Myocyte (in vitro differentiated cells): ENCODE results near the gene ZFP82. TPM values are rescaled to one million over a fixed set of nuclear protein-coding genes. Genes with fewer than 3 reads are reported as not detected.

Experiments used
- DNase-seq: peaks from one replicate; pipeline ENCODE4 v3.0.0-alpha.2; 2012; ENCODE audit warnings: low read depth
- total RNA-seq: library from RNA; depleted of rRNA; stranded (reverse); fragments of >200 nt; gene quantifications from 2 replicates; pipeline ENCODE4 v1.2.3, GENCODE V29; 2014

The ZFP82 gene
- total RNA-seq, 1 donor from 2014 or later: 3.1 TPM

DNA sequence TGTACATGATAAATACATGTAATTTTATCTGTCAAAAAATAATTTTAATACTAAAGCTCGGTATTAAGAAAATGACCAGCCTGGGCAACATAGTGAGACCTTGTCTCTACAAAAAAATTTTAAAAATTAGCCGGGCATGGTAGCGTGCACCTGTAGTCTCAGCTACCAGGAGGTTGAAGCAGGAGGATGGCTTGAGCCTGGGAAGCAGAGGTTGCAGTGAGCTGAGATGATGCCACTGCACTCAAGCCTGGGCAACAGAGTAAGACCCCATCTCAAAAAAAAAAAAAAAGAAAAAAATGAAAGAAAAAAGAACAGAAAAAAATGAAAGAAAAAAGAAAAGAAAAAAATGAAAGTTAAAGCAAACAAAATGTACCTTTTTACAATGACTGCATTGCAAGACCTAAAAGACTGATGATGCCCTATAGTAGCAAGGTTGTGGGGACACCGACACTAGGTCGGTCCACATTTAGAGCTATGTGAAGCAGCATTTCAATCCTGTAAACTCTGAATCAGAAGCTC, 44.7 kb downstream of the ZFP82 start:
- no peak for DNase-seq

DNA sequence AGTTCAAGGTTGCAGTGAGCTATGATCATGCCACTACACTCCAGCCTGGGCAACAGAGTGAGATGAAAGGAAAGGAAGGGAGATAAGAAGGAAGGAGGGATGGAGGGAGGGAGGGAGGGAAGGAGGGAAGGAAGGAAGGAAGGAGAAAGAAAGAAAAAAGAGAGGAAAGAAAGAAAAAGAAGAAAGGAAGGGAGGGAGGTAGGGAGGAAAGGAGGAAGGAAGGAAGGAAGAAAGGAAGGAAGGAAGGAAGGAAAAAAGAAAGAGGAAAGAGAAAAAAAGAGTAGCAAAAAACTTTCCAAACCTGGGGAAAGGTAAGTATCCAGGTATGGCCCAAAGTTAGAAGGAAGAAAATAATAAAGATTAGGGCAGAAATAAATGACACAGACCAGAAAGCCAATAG, 46.6 kb downstream of the ZFP82 start:
- no peak for DNase-seq

DNA sequence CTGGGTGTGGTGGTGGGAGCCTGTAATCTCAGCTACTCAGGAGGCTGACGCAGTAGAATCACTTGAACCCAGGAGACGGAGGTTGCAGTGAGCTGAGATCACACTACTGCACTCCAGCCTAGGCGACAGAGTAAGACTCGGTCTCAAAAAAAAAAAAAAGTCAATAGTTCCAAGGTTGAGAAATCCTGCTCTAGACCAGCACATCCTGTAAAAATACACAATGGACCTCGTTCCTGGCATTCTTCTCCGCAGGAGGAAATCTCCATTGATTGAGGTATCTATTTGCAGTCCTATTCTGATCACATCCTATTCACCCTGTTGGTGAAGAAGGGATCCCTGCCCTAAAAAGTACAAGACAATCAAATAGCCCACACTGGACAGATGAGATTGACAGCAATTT, 54.6 kb downstream of the ZFP82 start:
- DNase-seq: no peak

Other genes starting within 250 kb of the ZFP82 start
- 3.5 and 4.9 TPM in 2 replicates for gene ZNF565, start 204.0 kb downstream of the ZFP82 start, total RNA-seq
- 133 and 134 TPM in 2 replicates for gene ZNF146, start 203.5 kb downstream of the ZFP82 start, total RNA-seq
- 2.5 and 4.8 TPM in 2 replicates for gene ZFP14, start 39.4 kb downstream of the ZFP82 start, total RNA-seq
- 12.5 and 15.6 TPM in 2 replicates for gene ZNF566, start 70.9 kb upstream of the ZFP82 start, total RNA-seq
- 15.1 and 15.2 TPM in 2 replicates for gene ZNF260, start 109.6 kb upstream of the ZFP82 start, total RNA-seq
- 13.0 and 15.9 TPM in 2 replicates for gene ZNF529, start 154.6 kb upstream of the ZFP82 start, total RNA-seq
- gene ZNF382, start 186.7 kb upstream of the ZFP82 start, total RNA-seq: 4.9 and 5.2 TPM in 2 replicates
- 11.1 and 11.8 TPM in 2 replicates for gene ZNF461, start 248.2 kb upstream of the ZFP82 start, total RNA-seq